Measurements from ENCODE around the gene PLIN4. TPM values are rescaled to one million over a fixed set of nuclear protein-coding genes. Genes with fewer than 3 reads are reported as not detected.

Gene PLIN4
- total and polyA plus RNA-seq, 2 donors from 2014 or later, result 1.6 to 2.2 TPM

- H3K27ac ChIP-seq (ENCODE audit: low read depth in 2 of 2, low read length in 2 of 2), result no peak overlapping the region
- TF ChIP-seq CTCF (IDR thresholded peaks at IDR 0.05; ENCODE audit: borderline replicate concordance, extremely low read depth, insufficient read depth), result no peak
- no peaks in the 10 kb centered on the region for H3K9me3 ChIP-seq (ENCODE audit: control insufficient read depth in 2 of 3, insufficient read depth in 1 of 3, low read length in 3 of 3)
- DNase-seq (no peak), FAIRE-seq (no peak)
- intact Hi-C loops (cut with DNase I), result no loop called here
- no peak overlapping the region for H3K9ac ChIP-seq (ENCODE audit: low read length in 3 of 3)
- no peaks in the 10 kb centered on the region for H3K36me3 ChIP-seq (ENCODE audit: control insufficient read depth in 2 of 3, insufficient read depth in 3 of 3, low read length in 3 of 3)
- no peaks in the 10 kb centered on the region for H3K27me3 ChIP-seq (ENCODE audit: control insufficient read depth, insufficient read depth, low read length)
- no peaks in the 10 kb centered on the region for H3K4me1 ChIP-seq (ENCODE audit: control insufficient read depth in 2 of 3, insufficient read depth in 2 of 3, low read depth in 1 of 3, low read length in 3 of 3)
- H3K4me3 ChIP-seq (ENCODE audit: low read length in 3 of 3), result no peak overlapping the region
These were observed 6.2 kb downstream of the PLIN4 start for GRCh38 chr19:4512070-4512469.

GRCh38 chr19:4511300-4512054, 6.8 kb downstream of the PLIN4 start:
- no peak overlapping the region for H3K27ac ChIP-seq (ENCODE audit: low read depth in 2 of 2, low read length in 2 of 2)
- no peak for FAIRE-seq
- DNase-seq, result no peak
- TF ChIP-seq CTCF (IDR thresholded peaks at IDR 0.05; ENCODE audit: borderline replicate concordance, extremely low read depth, insufficient read depth), result no peak
- no peak overlapping the region for H3K4me3 ChIP-seq (ENCODE audit: low read length in 3 of 3)
- H3K36me3 ChIP-seq (ENCODE audit: control insufficient read depth in 2 of 3, insufficient read depth in 3 of 3, low read length in 3 of 3), result no peaks in the 10 kb centered on the region
- intact Hi-C loops (cut with DNase I), result no loop called here
- H3K9me3 ChIP-seq (ENCODE audit: control insufficient read depth in 2 of 3, insufficient read depth in 1 of 3, low read length in 3 of 3), result no peaks in the 10 kb centered on the region
- no peaks in the 10 kb centered on the region for H3K4me1 ChIP-seq (ENCODE audit: control insufficient read depth in 2 of 3, insufficient read depth in 2 of 3, low read depth in 1 of 3, low read length in 3 of 3)
- no peak overlapping the region for H3K9ac ChIP-seq (ENCODE audit: low read length in 3 of 3)
- H3K27me3 ChIP-seq (ENCODE audit: control insufficient read depth, insufficient read depth, low read length), result no peaks in the 10 kb centered on the region

GRCh38 chr19:4510435-4511255, 7.6 kb downstream of the PLIN4 start:
- intact Hi-C loops (cut with DNase I), result no loop called here
- no peak for TF ChIP-seq CTCF (IDR thresholded peaks at IDR 0.05; ENCODE audit: borderline replicate concordance, extremely low read depth, insufficient read depth)
- Histone ChIP-seq H3K36me3 (ENCODE audit: control insufficient read depth in 2 of 3, insufficient read depth in 3 of 3, low read length in 3 of 3) (no peaks in the 10 kb centered on the region), H3K4me1 (ENCODE audit: control insufficient read depth in 2 of 3, insufficient read depth in 2 of 3, low read depth in 1 of 3, low read length in 3 of 3) (no peaks in the 10 kb centered on the region), H3K9me3 (ENCODE audit: control insufficient read depth in 2 of 3, insufficient read depth in 1 of 3, low read length in 3 of 3) (no peaks in the 10 kb centered on the region), H3K9ac (ENCODE audit: low read length in 3 of 3) (no peak overlapping the region), H3K27me3 (ENCODE audit: control insufficient read depth, insufficient read depth, low read length) (no peaks in the 10 kb centered on the region), H3K4me3 (ENCODE audit: low read length in 3 of 3) (no peak overlapping the region), H3K27ac (ENCODE audit: low read depth in 2 of 2, low read length in 2 of 2) (no peak overlapping the region)
- FAIRE-seq (no peak), DNase-seq (no peak)

Data from kidney (tissue), 14 donors.